ENCODE results near the gene RSRC1.
"Not testable (repeated sequence)": the region's sequence is repeated elsewhere in the genome, so short reads cannot be mapped to it uniquely, and the experiment has no call there.

RSRC1 gene

DNA sequence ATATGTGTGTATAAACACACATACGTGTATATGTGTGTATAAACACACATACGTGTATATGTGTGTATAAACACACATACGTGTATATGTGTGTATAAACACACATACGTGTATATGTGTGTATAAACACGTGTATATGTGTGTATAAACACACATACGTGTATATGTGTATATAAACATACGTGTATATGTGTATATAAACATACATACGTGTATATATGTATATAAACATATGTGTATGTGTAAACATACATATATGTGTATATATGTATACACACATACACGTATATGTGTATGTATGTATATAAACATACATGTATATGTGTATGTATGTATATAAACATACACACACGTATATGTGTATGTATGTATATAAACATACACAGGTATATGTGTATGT lies 119.1 kb downstream of the RSRC1 start:
- not testable (repeated sequence) for DNase-seq (ENCODE audit: low read depth)

DNA sequence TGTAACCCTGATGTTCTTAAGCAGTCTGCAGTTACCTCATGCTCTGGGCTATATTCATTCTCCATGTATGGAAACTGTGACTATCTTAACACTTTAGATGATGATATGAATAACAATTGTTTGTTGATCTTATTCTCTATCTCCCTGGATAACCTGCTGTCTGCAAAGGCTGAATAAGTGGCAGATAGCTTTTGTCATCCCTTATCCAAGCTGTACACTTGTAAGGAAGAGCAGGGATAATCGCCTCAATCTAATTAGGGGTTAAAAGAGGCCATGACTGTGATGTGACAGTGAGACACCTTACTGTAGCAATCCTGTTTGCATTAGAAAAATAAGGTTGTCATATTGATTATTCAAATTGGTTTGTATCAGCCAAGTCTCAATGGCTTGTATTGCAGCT lies 123.9 kb downstream of the RSRC1 start:
- DNase-seq (ENCODE audit: low read depth): no peak

DNA sequence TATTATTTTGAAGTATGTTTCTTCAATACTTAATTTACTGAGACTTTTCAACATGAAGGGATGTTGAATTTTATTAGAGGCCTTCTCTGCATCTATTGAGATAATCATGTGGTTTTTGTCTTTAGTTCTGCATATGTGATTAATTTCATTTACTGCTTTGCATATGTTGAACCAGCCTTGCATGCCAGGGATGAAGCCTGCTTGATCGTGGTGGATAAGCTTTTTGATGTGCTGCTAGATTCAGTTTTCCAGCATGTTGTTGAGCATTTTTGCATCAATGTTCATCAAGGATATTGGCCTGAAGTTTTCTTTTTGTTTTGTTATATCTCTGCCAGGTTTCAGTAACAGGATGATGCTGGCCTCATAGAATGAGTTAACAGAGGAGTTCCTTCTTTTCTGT lies 134.4 kb downstream of the RSRC1 start:
- DNase-seq (ENCODE audit: low read depth): no peak

DNA sequence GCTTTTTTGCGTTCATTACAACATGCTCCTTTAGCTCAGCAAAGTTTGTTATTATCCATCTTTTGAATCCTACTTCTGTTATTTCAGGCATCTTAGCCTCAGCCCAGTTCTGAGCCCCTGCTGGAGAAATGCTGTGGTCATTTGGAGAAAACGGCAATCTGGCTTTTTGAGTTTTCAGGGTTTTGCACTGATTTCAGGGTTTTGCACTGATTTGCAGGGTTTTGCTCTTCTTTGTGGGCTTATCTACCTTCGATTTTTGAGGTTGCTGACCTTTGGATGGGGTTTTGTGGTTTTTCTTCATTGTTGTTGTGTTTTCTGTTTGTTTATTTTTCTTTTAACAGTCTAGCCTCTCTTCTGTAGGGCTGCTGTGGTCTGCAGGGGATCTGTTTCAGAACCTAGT lies 137.4 kb downstream of the RSRC1 start:
- DNase-seq (ENCODE audit: low read depth): no peak

DNA sequence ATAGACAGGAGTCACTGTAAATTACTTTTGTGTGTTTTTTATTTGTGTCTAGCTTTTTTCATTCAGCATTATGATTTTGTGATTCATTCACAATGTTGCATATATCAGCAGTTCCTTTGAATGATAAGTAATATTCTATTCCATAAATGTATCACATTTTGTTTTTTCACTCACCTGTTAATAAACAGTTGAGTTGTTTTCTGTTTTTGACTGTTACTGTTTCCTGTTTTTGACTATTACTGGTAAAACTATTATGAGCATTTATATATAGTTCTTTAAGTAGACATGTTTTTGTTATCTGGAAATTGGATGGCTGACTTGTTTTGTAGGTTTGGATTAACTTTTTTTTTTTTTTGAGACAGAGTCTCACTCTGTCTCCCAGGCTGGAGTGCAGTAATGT lies 138.4 kb downstream of the RSRC1 start:
- DNase-seq (ENCODE audit: low read depth): no peak

DNA sequence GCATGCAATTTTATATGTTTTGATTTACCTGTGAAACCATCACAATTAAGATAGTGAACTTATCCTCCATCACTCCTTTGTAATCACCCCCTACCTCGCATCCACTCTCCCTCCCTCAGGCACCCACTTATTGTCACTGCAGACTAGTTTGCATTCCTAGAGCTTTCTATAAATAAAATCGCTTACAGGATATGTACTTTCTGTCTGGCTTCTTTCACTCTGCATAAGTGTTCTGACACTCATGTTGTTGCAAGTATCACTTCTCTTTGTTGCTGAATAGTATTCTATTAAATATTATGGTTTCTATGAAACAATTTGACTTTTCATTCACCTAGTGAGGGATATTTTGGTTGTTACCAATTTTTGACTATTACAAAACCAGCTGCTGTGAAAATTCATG lies 139.3 kb downstream of the RSRC1 start:
- no peak for DNase-seq (ENCODE audit: low read depth)

DNA sequence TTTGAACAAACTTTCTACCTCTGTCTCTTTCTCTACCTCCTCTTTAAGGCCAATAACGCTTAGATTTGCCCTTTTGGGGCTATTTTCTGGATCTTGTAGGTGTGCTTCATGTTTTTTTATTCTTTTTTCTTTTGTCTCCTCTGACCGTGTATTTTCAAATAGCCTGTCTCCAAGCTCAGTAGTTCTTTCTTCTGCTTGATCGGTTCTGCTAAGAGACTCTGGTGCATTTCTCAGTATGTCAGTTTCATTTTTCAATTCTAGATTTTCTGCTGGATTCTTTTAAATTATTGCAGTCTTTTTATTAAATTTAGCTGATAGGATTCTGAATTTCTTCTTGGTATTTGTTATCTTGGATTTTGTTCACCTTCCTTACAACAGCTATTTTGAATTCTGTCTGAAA lies 148.7 kb downstream of the RSRC1 start:
- DNase-seq (ENCODE audit: low read depth): no peak

DNA sequence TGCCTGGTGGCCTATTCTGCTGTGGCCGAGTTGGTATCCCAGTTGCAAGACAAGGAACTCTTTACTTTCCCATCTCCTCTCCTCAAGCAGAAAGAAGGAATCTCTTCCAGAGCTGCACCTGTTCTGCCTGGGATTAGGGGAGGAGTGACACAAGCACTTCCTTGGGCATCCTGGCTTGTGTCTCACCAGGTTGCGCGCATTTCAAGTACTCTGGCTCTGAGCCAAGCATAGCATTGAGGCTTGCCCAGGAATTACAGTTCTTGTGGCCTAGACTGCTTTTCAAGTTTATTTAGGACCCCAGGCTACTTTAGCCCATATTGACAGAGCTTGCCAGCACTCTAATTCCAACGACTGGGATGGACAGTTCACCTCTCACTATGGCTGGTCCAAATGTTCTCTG lies 150.5 kb downstream of the RSRC1 start:
- DNase-seq (ENCODE audit: low read depth): no peak

DNA sequence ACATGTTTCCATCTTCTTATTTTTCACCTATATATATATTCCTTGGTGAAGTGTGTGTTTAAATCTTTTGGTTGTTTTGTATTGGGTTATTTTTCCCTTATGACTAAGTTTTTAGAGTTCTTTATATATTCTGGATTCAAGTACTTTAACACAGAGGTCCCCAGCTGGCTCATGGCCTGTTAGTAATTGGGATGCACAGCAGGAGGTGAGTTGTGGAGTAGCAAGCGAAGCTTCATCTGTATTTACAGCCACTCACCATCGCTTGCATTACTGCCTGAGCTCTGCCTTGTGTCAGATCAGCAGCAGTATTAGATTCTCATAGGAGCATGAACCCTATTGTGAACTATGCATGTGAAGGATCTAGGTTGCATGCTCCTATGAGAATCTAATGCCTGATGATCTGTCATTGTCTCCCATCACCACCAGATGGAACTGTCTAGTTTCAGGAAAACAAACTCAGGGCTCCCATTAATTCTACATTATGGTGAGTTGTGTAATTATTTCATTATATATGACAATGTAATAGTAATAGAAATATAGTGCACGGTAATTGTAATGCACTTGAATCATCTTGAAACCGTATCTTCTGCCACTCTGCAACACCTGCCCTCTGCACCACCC lies 151.6 kb downstream of the RSRC1 start:
- DNase-seq (ENCODE audit: low read depth): no peak

DNA sequence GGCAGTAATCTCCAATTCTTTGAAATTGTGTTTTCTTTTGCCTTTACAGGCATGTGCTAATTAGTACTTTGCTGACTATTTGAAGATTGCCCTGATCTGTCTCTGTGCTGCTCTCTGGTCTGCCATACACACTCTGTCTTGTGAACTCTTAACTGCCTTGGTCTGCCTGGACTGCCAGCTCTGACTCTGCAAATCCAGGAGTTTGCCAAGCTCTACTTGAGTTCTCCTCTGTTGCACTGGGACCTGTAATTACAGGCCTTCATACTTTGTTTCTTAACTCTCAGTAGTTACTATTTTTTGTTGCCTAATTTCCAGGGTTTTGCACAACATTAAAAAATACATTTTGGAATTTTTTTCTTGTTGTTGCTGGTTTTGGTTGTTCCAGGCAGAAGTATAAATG lies 155.0 kb downstream of the RSRC1 start:
- DNase-seq (ENCODE audit: low read depth): no peak

DNA sequence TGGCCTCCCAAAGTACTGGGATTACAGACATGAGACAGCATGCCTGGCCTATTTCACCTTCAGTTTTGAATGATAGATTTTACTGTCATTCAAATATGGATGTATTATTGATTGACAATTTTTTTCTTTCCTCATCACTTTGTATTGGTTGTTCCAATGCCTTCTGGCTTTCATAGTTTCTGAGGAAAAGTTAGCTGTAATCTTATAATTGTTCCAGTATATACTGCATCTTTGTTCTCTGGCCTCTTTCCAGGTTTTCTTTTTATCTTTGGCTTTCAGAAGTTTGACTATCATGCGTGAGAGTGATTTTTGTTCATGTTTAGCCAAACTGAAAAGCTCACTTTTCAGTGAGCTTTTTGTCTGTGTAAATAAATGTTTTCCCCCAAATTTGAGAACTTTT lies 157.1 kb downstream of the RSRC1 start:
- DNase-seq (ENCODE audit: low read depth): no peak

DNA sequence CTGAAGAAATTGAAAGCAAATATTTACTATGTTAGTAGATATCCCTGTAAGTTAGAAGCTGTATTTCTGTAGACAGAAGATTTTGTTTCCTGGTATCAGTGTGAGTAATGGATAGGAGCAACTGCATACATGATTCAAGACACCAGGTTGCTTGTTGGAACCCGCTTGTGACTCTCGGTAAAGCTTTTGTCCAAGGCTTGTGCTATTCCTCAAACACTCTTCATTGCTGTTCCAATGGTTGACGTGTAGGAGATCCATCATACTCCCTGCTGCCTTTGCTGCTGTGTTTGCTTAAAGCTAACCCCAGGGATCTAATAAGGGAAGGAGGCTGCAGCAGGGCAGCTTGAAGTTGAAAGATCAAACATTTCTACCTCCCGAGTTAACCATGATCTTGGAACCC lies 160.1 kb downstream of the RSRC1 start:
- DNase-seq (ENCODE audit: low read depth): no peak

DNA sequence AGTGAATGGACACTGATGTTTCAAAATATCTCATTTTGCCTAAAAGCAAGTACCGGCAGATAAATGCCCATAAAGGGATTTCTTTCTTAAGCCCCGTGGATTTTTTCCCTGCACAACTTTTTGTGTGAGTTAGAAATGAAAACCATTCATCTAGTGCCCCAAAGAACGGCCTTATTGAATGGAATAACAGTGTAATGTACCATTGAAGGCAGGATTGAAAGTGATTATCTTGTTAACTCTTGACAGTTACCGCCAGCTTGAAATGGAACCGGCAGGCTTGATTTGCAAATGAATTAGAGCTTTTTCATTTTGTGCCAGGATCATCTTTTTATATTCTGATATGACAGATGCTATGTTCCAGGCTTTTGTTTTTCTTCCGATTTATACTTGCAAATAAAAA lies 162.2 kb downstream of the RSRC1 start:
- no peak for DNase-seq (ENCODE audit: low read depth)

DNA sequence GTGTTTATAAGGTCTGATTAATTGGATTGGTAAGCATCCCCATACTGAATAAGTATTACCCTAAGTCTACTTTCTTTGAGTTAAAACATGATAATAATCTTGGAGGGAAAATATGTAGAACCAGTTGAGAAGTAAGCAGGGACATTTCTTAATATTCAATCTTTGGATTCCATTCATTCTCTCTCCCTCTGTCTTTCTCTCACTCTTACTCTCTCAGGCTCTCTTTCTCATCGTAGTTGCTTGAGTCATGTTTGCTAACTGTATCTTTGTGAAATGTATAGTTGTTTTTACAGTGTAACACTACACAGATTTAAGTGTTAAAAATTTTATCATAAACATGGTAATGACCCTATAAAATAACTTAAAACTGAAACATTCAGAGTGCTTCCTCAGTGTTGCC lies 163.8 kb downstream of the RSRC1 start:
- no peak for DNase-seq (ENCODE audit: low read depth)

DNA sequence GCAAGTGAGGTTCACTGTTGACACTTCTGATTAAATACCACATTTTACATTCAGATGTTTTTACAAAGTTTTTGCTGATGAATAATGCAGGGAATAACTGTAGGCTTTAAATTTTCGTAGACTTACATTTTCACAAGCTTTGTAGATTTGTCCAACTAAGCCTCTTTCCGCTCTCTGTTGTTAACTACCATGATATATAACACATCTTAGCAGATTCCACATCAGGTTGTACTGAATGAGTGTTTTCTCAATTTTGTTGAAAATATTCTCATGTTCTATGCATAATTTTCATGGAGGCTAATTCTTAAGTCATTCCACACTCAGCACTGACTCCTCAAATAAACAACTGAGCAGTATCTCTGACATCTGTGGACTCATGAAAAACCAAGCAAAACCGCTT lies 168.3 kb downstream of the RSRC1 start:
- no peak for DNase-seq (ENCODE audit: low read depth)

DNA sequence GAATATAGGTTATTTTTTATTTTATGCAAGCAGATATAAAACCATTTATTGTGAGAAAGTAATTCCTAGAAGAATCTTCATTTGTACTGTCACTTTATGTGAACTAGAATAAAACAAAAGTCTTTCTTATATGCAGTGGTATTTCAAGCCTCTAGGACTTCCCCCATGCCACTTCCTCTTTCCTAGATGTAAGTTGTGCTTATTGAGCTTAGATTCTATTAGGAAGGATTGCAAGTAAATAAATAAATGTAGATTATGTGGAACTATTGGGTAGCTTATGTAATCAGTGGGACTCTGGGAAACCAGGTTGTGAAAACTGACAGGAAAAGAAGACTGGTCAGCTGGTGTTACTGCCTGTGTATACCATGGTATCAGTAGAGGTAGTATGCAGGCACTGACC lies 169.7 kb downstream of the RSRC1 start:
- DNase-seq (ENCODE audit: low read depth): no peak

DNA sequence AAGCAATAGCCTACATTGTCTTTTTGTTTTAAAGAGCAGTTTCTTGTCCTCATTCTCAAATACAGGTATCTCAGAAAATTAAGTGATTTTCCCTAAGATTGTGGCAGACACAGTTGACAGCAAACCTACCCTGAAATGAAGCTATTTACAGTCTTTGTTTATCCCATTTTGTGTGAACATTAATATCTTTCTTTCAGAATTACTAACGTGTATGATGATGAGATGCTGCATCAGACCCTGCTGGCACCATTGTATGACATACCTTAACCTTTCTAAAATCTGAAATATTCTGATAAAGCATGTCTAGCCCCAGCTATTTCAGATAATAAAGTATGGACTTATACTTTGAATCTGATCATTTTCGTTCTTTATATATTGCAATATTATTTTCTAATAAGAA lies 185.9 kb downstream of the RSRC1 start:
- DNase-seq (ENCODE audit: low read depth): no peak

DNA sequence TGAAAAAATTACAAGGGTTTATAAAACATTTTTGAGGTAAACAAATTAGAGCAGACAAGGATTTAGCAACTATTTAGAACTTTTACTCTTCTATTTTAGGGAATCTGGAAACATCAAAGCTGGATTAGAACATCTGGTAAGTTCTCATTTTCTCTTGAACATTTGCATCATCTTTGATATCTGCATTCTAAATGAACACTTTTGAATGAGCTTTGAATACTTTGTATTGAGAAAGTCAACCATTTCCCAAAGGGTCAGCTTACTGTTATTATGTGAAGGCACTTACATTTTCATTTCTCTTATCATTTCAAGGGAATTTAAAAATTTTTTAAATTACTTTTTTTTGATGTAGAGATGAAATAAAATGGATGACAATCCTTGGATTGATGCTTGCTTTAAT lies 188.1 kb downstream of the RSRC1 start:
- DNase-seq (ENCODE audit: low read depth): no peak

DNA sequence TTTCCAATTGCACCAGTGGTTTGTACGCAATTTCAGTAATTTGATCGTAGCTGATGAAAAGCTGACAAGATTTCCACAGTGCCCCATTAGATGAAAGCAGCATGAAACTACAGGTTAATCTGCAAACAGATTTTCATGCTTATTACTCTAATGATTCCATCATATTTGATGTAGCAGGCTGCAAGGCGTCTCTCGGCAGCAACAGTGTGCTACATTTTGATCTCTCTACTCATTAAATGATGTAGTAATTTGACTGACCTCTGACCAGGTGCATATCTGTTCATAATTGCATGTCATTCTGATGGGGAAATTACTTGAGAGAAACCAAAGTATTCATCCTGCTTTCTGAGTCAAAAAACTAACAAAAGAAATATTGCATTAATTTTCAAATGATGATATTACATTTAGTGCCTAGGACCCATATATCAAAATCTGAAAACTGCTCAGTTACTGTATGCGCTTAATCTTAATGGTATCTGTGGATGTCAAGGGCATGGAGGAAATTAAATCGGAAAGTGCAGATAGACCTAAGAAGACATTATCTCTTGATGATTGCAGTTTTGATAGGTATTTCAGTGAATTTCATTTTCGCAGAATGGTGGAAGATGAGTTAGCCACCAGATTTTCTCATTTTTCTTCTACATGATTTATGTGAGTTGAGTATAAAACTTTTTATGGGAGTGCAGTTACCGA lies 198.5 kb downstream of the RSRC1 start:
- DNase-seq (ENCODE audit: low read depth): no peak

DNA sequence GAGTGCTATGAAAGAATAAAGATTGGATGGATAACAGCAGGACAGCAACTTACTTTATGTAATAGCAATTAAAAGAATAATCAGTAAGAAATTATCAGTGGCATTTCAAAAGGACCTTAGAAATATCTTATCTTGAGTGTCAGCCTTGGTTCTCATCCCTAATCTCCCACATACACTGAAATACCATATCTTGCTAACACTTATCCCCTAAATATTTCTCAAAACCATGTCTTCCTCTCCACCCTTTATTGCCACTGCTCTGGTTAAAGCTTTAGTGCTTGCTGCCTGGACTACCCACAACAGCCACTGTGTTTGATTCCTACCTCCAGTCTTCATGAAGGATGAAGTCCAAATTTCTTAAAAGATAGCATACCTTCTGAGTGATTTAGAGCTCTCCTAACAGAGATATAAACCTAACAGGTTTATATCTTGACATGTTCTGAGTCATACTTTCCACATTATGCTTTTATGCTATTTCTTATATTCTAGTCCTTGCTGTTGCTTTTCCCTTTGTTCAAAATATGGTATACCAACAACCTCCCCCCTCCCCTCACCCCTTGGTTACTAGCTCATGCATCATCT lies 202.8 kb downstream of the RSRC1 start:
- no peak for DNase-seq (ENCODE audit: low read depth)

DNA sequence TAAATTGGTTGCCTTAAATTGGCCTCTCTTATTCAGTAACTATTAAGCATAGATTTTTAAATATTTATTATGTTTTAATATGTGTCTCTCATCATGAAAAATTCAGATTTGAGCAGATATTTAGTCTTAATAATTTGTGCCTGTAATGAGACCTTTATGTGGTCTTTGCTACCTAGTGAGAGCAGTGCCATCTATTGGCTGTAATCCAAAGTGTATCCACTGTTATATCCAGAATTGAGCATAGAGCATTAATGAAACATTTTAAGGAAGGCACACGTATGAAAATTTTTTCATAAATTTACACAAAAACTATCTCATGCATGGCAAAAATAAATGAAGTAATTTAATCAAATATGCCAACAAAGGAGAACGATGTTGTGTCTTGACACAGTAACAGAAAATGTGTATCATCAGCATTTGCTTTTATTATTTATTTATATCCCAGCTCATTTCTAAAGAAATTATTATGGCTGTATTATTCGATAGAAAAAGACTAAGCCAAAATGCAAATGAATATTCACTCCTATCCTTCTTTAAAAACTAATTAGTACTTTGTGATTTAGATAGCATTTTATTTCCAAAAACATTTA lies 203.5 kb downstream of the RSRC1 start:
- DNase-seq (ENCODE audit: low read depth): no peak

DNA sequence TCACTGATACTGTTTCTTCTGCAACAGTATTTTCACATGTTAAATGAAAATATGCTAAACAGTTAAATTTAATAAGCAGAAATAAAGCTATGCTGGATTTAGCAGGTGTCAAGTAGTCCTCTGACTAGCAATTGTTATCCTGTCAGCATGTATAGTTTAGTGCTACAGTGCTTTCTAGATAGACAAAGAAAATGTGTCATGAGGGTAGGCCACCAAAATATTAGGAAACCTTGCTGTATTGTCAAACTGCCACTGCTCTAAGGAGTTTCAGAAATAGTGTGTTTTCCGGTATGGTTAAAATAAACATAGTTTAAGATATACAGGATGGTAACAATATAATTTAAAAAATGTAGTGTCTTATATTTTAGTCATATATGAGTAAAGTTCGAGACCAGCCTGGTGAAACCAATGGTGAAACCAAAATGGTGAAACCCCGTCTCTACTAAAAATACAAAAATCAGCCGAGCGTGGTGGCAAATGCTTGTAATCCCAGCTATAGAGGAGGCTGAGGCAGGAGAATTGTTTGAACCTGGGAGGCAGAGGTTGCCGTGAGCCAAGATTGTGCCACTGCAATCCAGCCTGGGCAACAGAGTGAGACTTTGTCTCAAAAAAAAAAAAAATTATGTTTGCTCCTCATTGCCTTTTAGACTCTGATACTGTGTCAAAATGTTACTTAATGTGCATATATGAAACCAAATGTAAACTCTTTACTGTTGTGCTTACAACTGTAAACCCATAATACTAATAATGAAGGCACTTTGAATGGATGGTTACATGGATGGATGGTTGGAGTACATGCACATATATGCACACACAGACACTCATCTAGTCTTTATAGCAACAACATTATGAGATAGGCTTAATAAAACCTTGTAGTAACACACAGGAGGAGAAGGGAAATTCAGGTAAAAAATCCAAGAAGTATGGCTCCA lies 204.8 kb downstream of the RSRC1 start:
- DNase-seq (ENCODE audit: low read depth): no peak
